ENCODE measurements around the gene TUBB3. TPM values are rescaled to one million over a fixed set of nuclear protein-coding genes. Genes with fewer than 3 reads are reported as not detected.
A peak's percentile ranks its signal among the peaks of the same experiment; 100 is the strongest.

Gene TUBB3
- total and polyA plus RNA-seq, 2 donors from 2014 or later: 3.4 to 35.0 TPM

- H3K36me3 ChIP-seq (ENCODE audit: control insufficient read depth in 2 of 3, insufficient read depth in 3 of 3, low read length in 3 of 3): no peaks in the 10 kb centered on the region
- no peak for TF ChIP-seq CTCF (IDR thresholded peaks at IDR 0.05; ENCODE audit: borderline replicate concordance, extremely low read depth, insufficient read depth)
- FAIRE-seq (no peak), DNase-seq (peak in 1 of 5 donors; percentile 22)
- H3K27ac ChIP-seq (ENCODE audit: low read depth in 2 of 2, low read length in 2 of 2): no peak overlapping the region
- no peak overlapping the region for H3K4me3 ChIP-seq (ENCODE audit: low read length in 3 of 3)
- peaks cover 0 to 8% (median 3%) of the 10 kb centered on the region in 3 donors for H3K4me1 ChIP-seq (ENCODE audit: control insufficient read depth in 2 of 3, insufficient read depth in 2 of 3, low read depth in 1 of 3, low read length in 3 of 3)
- intact Hi-C loops (cut with DNase I): no loop called here
- H3K9me3 ChIP-seq (ENCODE audit: control insufficient read depth in 2 of 3, insufficient read depth in 1 of 3, low read length in 3 of 3): no peaks in the 10 kb centered on the region
- no peaks in the 10 kb centered on the region for H3K27me3 ChIP-seq (ENCODE audit: control insufficient read depth, insufficient read depth, low read length)
- H3K9ac ChIP-seq (ENCODE audit: low read length in 3 of 3): no peak overlapping the region
Measured at GRCh38 chr16:89945654-89946053, 22.5 kb downstream of the TUBB3 start.

- no peaks in the 10 kb centered on the region for H3K9me3 ChIP-seq (ENCODE audit: control insufficient read depth in 2 of 3, insufficient read depth in 1 of 3, low read length in 3 of 3)
- H3K27ac ChIP-seq (ENCODE audit: low read depth in 2 of 2, low read length in 2 of 2): no peak overlapping the region
- no peak overlapping the region for H3K4me3 ChIP-seq (ENCODE audit: low read length in 3 of 3)
- no peak for TF ChIP-seq CTCF (IDR thresholded peaks at IDR 0.05; ENCODE audit: borderline replicate concordance, extremely low read depth, insufficient read depth)
- H3K36me3 ChIP-seq (ENCODE audit: control insufficient read depth in 2 of 3, insufficient read depth in 3 of 3, low read length in 3 of 3): no peaks in the 10 kb centered on the region
- intact Hi-C loops (cut with DNase I): no loop called here
- DNase-seq (no peak), FAIRE-seq (no peak)
- peaks cover 0 to 8% (median 3%) of the 10 kb centered on the region in 3 donors for H3K4me1 ChIP-seq (ENCODE audit: control insufficient read depth in 2 of 3, insufficient read depth in 2 of 3, low read depth in 1 of 3, low read length in 3 of 3)
- H3K27me3 ChIP-seq (ENCODE audit: control insufficient read depth, insufficient read depth, low read length): no peaks in the 10 kb centered on the region
- H3K9ac ChIP-seq (ENCODE audit: low read length in 3 of 3): no peak overlapping the region
Measured at GRCh38 chr16:89946515-89946914, 23.4 kb downstream of the TUBB3 start.

GRCh38 chr16:89949121-89949742, 26.1 kb downstream of the TUBB3 start:
- Histone ChIP-seq H3K27ac (ENCODE audit: low read depth in 2 of 2, low read length in 2 of 2) (no peak overlapping the region), H3K27me3 (ENCODE audit: control insufficient read depth, insufficient read depth, low read length) (no peaks in the 10 kb centered on the region), H3K36me3 (ENCODE audit: control insufficient read depth in 2 of 3, insufficient read depth in 3 of 3, low read length in 3 of 3) (no peaks in the 10 kb centered on the region), H3K4me3 (ENCODE audit: low read length in 3 of 3) (peak overlapping the region in 2 of 3 donors; percentile 35 to 55), H3K9ac (ENCODE audit: low read length in 3 of 3) (peak overlapping the region in 1 of 3 donors; percentile 26), H3K4me1 (ENCODE audit: control insufficient read depth in 2 of 3, insufficient read depth in 2 of 3, low read depth in 1 of 3, low read length in 3 of 3) (peaks cover 0 to 8% (median 3%) of the 10 kb centered on the region in 3 donors), H3K9me3 (ENCODE audit: control insufficient read depth in 2 of 3, insufficient read depth in 1 of 3, low read length in 3 of 3) (no peaks in the 10 kb centered on the region)
- FAIRE-seq (no peak), DNase-seq (peak in 1 of 5 donors; percentile 54)
- TF ChIP-seq CTCF (IDR thresholded peaks at IDR 0.05; ENCODE audit: borderline replicate concordance, extremely low read depth, insufficient read depth): no peak
- intact Hi-C loops (cut with DNase I): no loop called here

All from kidney (tissue), 14 donors.